ENCODE results near the gene BTBD2.

- TF ChIP-seq POLR2A (IDR thresholded peaks at IDR 0.05) = no peak
- TF ChIP-seq, protein P1, sequence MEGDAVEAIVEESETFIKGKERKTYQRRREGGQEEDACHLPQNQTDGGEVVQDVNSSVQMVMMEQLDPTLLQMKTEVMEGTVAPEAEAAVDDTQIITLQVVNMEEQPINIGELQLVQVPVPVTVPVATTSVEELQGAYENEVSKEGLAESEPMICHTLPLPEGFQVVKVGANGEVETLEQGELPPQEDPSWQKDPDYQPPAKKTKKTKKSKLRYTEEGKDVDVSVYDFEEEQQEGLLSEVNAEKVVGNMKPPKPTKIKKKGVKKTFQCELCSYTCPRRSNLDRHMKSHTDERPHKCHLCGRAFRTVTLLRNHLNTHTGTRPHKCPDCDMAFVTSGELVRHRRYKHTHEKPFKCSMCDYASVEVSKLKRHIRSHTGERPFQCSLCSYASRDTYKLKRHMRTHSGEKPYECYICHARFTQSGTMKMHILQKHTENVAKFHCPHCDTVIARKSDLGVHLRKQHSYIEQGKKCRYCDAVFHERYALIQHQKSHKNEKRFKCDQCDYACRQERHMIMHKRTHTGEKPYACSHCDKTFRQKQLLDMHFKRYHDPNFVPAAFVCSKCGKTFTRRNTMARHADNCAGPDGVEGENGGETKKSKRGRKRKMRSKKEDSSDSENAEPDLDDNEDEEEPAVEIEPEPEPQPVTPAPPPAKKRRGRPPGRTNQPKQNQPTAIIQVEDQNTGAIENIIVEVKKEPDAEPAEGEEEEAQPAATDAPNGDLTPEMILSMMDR (IDR thresholded peaks at IDR 0.05) = no peak
Observed at GRCh38 chr19:1985588-1986356, 29.7 kb downstream of the BTBD2 start.

Measured in lower leg skin (tissue), 3 donors.